GM18511 (cell line): ENCODE results near the gene ZBTB25.

ENCODE experiments used
- ATAC-seq: cut with Tn5 transposase; IDR thresholded peaks from one replicate; pipeline ENCODE4 v1.9.1; 2021; ENCODE audit warnings: mild to moderate bottlenecking, moderate library complexity; ENCODE audit not compliant: unreplicated experiment

The ZBTB25 gene

DNA sequence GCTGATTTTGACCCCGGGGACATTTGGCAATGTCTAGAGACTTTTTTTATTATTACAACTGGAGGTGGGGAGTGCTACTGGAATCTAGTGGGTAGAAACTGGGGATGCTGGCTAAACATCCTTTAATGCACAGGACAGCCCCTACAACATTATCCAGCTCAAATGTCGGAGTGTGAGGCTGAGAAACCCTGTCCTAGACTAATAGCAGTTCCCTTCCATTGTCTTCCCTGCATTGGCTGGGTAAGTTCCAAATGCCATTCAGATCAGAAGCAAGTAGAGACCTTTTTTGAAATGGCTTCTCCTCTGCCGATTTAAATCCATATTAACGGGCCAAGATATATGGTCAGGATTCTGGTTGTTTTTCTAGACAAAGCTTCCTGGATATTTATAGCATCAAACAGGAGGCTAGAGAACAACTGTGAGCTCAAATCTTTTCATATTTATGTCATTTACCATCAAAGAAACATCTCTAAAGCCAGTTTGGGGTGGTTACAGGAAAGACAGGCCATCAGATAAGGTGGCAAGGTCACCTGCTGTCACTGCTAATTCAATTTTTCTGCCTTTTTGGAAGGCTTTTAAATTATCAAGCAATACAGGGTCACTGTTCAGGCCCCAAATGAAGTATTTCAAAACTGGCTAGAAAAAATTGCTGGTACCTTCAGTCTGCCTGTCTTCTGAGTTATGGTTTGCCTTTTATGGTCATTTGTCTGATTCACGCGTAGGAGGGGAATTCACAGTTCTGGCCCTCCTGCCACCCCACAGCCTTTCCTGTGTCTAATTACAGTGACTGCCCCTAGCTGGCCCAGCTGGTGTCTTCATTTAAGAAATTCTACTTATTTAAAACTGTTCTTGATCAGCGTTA lies 58.4 kb downstream of the ZBTB25 start:
- ATAC-seq: peak; percentile 99

DNA sequence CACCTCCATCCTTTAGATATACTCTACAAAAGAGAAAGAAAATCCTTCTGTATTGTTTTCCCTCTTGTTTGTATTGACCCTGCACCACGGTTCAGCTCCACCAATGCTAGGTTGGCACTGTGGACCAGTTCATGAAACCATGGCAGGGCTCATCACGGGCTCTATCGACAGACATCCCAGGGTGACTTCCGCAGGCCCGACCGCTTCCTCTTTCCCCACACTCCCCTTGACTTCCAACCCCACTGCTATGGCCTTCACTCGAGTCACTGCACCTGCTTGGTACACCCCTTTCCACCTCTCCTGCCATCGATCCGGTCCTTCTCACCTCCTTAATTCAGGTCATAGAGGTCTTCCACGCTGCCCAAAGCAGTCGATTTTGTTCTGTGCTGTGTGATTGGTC lies 59.5 kb downstream of the ZBTB25 start:
- no peak for ATAC-seq

DNA sequence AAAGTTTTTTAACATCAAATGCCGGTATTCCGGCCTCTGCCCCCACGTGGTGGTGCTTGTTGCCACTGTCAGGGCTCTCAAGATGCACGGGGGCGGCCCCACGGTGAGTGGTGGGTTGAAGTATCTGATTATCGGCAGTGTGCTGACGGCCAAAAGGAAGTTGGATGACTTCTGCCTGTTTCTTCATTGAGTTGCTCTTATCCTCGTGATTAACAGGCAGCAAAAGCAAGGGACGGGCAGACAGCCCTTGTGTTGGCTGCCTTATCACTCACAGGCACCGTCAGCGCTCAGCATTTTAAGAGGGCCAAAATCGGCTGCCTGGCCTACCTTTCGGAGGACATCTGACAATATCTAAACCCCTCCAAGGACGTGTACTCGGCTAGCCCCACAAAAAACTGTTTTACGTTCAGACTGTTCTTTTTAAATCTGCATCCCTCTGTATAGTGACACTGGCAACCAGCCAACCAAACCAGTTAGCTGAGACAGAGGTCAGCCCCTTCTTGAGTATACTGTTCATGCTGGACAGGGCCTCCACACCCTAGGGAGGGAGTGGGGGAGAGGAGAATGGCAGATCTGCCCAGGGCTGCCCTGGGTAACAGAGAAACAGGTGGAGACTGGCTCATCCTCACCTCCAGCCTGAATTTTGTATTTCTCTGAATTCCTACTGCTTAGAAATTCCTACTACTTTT lies 61.2 kb downstream of the ZBTB25 start:
- no peak for ATAC-seq

DNA sequence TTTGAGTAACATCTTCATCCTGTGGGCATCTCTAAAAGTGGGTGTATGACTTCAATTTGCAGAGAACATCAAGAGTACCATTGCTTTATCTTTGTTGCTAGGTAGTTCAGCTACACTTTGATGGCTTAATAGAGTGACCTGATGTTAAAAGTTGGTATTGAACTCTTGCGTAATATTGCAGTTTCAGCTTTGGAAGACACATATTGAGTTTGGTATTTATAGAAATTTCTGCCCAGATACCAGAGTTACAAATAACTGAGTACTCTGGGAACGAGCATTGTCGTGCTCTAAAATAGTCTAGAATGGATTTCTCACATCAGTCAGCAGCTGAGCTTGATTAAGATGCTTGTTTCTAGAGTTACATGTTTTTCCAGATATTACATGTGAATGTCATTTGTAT lies 63.1 kb downstream of the ZBTB25 start:
- ATAC-seq: no peak

DNA sequence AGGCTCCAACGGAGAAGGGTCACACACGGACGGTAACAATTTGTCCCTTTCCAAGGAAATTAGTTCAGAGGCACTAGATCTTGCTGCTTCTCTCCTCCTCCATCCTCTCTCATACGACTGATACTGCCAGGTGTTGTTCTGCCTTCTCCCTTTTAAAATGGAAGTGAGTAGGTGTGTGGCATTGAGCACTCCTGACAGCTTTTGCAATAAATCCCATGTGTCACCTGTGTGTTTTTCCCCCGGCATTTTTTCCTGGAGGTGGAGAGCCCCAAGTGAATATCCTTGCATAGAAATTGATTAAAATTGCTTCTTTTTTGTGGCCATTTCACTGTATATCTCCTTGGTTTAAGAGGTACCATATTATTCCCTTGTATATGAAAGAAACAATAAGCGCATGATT lies 64.5 kb downstream of the ZBTB25 start:
- no peak for ATAC-seq

DNA sequence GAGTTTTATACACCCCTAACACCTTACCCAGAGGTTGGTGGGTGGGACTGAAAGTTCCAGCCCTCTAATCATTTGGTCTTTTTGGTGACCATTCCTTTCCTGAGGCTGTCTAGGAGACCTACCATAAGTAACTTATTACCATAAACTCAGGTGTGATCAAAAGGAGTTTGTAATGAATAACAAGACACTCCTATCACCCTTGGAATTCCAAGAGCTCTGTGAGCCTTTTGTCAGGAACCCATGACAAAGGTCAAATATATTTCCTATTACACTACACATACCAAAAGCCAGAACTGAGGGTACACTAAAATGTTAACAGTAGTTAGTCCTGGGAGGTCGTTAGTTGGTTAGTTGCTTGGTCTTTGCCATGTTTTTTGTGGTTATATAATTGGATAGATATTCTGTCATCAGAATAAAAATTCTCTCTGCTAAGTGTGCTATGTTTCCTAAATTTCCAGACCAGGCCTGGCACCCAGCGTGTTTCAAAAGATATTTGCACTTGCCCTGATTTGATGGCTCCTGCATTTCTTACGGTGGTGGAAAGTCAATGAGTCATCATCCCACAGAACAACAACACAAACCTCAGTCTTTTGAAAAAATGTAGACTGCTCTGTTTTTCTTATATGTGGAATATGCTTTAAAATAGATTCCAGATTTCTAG lies 65.3 kb downstream of the ZBTB25 start:
- no peak for ATAC-seq

DNA sequence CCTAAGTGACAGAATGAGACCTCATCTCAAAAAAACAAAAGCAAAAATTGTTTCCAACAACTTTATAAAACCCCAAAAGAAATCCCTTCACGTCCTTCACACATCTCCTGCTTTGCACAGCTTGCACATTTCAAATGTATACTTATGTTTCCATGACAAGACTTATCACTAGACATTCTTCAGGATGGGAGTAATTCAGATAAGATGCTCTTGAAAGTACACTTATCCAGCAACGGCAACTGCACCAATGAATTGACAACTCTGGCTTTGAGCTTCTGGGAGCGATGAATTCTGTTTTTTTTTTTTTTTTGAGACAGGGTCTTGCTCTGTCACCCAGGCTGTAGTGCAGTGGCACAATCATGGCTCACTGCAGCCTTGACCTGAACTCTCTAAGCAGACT lies 69.1 kb downstream of the ZBTB25 start:
- no peak for ATAC-seq

DNA sequence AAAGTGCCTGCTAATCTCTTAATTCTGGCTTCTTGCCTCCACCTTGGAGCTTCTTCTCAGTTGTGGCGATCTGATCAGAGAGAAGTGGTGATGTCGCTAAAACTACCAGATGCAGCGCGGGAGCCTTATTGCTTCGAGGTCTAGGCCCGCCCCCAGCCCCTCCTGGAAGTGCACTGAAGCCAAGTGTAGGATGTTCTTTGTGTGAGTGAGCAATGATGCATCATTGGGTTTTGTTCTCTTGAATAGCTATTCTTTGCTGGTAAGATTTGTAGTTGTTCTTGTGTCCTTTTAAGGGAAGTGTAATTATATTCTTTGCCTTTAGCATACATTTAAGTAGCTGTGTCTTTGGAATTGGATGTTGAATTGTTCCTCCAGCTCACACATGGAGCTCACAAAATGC lies 79.7 kb downstream of the ZBTB25 start:
- ATAC-seq: no peak

DNA sequence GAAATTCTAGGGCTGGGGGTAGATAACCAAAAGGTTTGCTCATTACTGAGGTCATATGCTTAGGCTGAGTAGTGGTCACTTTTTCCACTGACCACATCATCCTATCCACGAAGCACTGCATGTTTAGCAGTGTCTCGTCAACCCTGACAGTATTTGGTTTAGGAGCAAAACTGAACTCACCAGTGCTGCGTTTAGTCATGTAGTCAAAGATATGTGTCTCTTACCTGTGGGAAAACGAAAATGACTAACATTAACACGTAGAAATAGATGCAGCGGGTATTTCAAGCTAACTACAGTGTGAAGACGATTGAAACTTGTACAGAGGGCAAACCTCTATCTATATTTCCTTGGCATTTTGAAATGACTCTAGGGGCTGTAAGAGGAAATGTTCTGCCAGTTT lies 80.9 kb downstream of the ZBTB25 start:
- no peak for ATAC-seq

DNA sequence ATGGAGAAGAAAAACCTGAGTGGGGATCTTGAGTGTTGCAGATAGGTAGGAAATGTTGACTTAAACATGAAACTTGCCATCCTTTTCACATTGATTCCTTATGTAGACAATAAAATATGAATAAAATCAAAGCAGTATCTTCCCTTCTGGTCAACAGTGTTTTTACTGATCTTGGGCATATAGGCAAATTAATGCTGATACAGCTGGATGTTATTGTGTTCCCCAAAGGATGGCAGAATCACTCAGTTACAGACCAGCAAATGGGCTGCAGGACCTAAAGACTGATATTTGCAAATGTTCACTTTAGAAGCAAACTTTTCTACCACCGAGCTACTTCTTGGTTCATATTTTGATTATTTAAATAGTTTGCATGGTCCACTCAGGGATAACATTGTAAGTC lies 81.6 kb downstream of the ZBTB25 start:
- ATAC-seq: no peak

DNA sequence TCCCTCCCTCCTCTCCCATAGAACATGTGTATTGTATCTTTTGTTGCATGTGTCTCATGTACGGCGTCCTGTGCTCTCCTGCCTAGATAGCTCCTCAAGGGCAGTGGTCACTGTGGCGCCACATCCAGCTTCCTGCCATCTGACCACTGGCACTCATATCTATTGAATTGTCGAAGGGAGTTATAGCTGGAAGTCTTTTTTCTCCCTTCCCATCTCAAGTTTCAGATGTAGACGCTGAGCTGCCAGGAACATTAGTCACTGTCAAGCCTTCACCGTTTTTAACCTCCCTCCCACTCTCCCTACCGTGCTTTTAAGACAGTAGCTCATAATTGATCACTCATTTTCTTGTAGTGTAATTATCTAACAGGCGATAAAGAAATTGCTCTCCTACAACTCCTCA lies 82.5 kb downstream of the ZBTB25 start:
- no peak for ATAC-seq

DNA sequence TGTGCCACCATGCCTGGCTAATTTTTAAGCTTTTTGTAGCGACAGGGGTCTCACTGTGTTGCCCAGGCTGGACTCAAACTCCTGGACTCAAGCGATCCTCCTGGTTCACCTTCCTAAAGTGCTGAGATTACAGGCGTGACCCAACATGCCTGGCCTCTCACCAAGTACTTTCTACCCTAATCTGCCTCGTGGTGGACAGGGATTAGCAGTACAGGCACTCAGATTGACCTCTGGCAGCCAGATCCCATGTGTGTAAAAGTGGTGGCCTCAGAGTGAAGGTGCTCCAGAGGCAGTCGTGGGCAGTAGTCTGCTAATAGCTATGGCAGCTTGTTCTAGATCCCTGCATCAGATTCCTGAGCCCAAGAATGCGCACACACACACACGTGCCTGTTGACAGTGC lies 84.6 kb downstream of the ZBTB25 start:
- ATAC-seq: no peak

DNA sequence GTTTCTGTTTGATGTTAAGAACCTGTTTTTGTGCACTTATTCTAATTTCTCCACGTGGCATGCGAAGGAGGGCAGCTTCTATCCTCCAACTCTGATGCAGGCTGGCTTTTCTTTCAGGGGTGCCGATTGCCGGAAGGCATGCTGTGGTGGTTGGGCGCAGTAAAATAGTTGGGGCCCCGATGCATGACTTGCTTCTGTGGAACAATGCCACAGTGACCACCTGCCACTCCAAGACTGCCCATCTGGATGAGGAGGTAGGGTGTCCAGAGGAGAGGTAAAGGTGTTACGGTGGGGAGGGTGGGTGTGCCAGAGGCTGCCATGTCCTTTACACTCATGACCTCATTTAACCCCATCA lies 85.9 kb downstream of the ZBTB25 start:
- ATAC-seq: no peak

DNA sequence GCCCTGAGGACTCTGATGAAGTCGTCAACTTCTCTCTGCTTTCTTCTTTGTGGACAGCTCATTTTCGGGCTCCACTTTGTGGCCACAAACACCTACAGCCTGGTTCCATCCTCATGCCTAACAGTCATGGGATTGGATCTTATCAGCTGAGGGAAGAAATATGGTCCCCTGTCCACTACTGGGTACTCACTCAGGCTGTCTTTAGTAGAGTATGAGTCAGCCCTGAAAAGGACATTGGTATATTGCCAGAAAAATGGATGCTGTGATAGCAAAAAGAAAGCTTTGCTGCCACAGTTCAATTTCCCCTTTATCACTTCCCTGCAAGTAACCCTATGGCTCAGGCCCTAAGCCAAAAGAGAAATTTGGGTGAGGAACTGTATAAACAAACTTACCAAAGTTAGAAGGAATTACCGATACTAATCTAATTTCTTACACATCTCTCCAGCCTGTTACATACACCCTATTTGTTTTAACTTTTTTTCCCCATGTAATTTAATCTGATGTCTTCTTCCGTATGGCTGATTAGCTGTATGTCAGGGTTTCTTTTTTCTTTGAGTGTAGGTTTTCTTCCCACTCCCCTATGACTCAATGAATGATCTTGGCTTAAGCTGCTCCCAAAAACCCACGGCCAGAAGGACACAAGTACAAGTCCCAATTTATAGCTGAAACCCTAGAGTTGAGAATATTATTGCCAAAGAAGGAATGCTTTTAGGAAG lies 86.4 kb downstream of the ZBTB25 start:
- no peak for ATAC-seq

DNA sequence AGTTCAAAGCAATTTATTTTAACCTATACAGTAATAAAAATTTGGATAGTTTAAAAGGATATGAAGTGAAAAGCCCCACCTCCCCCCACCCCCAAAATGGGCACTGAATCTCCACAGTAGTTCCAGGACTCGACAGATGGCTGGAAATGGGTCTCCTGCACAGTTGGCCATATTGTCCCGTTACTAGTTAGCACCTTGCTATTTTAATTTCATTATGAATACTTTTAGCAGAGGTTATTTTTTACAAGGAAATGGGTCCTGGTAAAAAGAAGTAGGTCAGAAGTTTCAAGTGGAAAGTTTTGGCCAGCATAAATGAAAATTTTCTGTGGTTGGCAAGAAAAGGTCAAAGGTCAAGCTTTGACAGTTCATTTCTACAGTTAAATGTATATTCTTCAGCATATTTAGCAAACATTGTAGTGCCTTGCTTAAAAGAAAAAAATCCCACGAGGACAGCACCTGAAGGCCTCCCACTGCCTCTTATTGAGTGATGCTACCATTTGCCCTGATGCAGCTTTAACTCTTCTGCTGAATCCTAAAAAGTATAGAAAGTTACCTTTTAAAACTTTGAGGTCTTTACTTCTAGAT lies 87.2 kb downstream of the ZBTB25 start:
- ATAC-seq: no peak

DNA sequence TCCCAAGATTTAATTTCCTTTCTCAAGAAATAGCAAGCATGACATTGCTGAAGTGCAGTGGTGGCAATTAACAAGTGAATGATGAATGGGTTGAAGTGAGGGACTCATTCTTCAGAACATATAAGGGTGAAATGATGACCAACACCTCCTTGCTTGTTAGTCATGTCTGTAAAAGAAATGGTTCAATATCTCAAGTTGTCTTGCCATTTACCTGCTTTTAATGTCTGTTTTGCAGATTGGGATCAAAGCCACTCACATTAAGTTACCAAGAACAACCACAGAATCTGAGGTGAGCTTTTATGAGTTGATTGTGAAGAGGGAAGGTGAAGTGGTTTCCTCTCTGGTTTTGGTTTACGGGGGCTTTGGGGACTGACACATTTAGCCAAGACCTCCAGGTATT lies 91.4 kb downstream of the ZBTB25 start:
- ATAC-seq: no peak

DNA sequence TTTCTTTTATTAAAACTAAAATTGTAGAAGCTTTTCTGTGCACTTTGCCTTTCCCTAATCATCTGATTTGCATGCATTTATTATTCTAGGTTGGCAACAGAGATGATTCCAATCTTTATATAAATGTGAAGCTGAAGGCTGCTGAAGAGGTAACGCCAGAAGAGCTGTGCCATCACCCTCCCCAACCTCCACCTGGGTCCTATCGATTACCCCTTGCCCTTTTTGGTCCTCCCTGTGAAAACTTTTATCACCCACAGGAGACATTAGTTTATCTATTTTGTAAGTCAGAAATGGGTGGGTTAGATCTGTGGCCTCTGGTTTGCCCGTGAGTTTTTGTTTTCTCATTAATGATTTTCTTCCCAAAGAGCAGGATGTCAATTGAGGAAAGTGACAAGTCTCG lies 92.6 kb downstream of the ZBTB25 start:
- no peak for ATAC-seq

DNA sequence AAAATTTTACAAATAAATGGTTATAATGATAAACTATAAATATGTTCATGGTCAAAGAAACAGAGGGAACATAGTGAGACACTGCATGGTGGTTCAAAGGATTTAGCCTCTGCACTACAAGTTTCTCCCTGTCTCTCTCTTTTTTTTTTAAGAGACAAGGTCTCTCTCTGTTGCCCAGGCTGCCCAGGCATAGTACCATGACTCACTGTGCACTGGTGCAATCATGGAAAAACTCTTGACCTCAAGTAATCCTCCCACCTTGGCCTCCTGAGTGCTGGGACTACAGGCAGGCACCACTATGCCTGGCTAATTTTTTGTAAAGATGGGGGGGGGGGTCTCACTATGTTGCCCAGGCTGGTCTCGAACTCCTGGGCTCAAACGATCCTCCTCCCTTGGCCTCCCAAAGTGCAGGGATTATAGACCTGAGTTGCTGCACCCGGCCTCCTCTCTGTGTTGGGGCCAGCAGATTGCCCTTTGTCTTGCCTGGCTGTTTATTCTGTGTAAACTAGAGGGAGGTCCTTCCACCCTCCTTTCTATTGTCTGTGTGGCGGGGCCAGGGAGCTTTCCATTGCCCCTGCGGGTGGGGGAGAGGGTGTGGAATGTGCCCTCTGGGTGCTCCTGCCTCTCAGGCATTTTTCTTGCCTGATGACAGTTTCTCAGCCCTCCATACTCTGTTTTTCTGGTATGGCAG lies 93.4 kb downstream of the ZBTB25 start:
- no peak for ATAC-seq

DNA sequence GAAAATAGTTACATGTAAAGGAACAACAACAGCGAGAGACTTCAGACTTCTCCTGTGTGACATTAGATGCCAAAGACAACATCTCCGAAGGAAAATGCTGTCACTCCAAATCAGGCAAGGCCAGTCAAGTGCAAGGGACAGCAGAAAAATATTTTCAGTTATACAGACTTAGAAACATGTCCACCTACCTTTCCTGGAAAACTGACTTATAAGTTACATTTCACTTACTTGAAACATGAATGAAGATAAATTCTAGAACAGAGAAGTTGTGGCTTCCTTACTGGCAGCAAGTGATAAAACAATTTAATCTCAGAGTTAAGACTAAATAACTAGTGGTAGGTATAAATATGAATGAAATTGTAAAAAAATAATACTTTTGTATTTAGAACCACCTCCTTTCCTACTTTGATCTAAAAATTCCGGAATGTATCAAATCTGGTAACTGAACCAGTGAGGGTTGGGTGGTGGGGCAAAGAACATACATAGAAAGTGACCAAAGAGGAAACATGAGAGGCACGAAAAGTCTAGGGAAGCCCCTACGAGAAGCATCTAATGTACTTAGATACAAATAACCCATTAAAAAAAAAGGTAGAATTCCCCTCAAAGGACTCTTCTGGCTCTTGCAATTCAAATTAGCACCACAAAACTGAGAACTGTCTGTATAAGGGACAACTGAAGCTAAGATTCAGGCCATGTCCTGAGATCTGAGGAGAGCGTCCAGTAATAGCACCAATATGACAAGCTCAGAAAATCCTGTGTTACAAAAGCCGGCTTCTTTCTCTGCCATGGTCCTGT lies 94.3 kb downstream of the ZBTB25 start:
- peak; percentile 46 for ATAC-seq

DNA sequence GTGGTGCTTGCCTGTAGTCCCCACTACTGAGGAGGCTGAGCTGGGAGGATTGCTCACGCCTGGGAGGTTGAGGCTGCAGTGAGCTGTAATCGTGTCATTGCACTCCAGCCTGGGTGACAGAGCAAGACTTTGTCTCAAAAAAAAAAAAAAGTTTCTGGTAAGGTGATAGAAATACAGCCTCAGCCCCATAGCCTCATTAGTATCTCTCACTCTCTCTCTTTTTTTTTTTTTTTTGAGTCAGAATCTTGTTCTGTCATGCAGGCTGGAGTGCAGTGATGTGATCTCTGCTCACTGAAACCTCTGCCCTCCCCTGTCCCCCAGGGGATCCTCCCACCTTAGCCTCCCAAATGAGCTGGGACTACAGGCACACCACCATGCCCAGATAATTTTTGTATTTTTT lies 96.3 kb downstream of the ZBTB25 start:
- peak; percentile 70 for ATAC-seq
